NCI-H1048 (cell line): ENCODE results near the gene ENOSF1.

ENCODE experiments used
- DNase-seq: peaks from one replicate; lab custom pipeline; 2025; lab: John Stamatoyannopoulos, UW

The ENOSF1 gene

DNA sequence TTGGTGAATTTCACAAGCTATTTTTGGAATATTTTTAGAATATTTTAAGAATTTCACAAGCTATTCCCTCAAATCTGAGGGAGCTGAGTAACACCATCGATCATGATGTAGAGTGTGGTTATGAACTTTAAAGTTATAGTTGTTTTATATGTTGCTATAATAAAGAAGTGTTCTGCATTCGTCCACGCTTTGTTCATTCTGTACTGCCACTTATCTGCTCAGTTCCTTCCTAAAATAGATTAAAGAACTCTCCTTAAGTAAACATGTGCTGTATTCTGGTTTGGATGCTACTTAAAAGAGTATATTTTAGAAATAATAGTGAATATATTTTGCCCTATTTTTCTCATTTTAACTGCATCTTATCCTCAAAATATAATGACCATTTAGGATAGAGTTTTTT, 39.1 kb downstream of the ENOSF1 start:
- no peak for DNase-seq

GRCh38 chr18:671405-671804, 41.0 kb downstream of the ENOSF1 start:
- DNase-seq, result no peak

DNA sequence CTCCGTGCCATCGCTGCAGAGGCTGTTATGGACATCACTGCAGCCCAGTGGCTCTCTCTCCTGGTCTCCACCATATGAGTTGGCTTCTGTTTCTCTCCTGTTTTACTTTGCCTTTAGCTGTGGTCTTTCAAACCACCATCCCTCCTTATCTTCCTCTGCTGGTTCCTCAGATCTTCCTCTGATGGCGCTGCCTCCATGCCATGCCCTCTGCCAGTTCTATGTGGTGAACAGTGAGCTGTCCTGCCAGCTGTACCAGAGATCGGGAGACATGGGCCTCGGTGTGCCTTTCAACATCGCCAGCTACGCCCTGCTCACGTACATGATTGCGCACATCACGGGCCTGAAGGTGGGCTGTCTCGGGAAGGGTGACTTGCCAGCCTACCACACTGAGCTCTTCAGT, 41.9 kb downstream of the ENOSF1 start:
- DNase-seq, result no peak

- DNase-seq, result no peak
Observed at GRCh38 chr18:669077-669476, 43.4 kb downstream of the ENOSF1 start.

GRCh38 chr18:668260-668659, 44.2 kb downstream of the ENOSF1 start:
- no peak for DNase-seq

- DNase-seq, result no peak
Observed at GRCh38 chr18:666628-667027, 45.8 kb downstream of the ENOSF1 start.

DNA sequence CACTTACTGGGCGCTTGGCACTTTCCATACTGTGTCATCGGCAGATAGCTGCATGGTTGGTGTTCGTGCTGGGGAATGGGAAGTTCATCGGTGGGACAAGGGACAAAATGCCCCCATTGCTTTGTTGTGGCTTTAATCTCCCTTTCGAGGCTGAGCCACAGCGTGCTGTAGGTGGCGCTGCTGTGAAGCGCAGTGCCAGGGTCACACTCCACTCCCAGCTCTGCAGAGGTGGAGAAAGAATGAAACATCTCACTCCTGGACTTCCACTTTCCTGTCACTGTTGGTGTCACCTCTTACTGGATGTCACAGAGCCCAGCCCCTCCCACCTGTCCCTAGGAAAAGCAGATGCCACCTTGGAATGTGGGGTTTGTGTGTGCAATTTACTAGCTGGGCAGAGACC, 46.3 kb downstream of the ENOSF1 start:
- no peak for DNase-seq

DNA sequence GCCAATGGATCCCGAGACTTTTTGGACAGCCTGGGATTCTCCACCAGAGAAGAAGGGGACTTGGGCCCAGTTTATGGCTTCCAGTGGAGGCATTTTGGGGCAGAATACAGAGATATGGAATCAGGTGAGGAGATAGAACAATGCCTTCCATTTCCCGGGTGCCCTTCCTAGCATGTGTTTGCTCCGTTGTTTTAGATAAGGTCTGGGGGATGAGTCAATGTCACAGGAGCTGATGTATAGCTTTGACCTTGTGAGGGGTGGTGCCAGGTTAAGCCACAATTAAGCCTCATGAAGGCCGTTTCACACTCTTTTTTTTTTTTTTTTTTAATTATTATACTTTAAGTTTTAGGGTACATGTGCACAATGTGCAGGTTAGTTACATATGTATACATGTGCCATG, 50.2 kb downstream of the ENOSF1 start:
- DNase-seq, result no peak

DNA sequence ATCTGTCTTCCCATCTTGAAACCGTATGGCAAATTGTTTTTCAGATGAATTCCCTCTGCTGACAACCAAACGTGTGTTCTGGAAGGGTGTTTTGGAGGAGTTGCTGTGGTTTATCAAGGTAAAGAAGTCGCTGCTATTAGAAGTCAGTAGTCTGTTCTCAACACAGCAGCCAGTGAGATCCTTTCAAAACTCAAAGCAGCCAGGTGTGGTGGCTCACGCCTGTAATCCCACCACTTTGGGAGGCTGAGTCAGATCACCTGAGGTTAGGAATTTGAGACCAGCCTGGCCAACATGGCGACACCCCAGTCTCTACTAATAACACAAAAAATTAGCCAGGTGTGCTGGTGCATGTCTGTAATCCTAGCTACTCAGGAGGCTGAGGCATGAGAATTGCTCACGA, 52.8 kb downstream of the ENOSF1 start:
- DNase-seq, result no peak

DNA sequence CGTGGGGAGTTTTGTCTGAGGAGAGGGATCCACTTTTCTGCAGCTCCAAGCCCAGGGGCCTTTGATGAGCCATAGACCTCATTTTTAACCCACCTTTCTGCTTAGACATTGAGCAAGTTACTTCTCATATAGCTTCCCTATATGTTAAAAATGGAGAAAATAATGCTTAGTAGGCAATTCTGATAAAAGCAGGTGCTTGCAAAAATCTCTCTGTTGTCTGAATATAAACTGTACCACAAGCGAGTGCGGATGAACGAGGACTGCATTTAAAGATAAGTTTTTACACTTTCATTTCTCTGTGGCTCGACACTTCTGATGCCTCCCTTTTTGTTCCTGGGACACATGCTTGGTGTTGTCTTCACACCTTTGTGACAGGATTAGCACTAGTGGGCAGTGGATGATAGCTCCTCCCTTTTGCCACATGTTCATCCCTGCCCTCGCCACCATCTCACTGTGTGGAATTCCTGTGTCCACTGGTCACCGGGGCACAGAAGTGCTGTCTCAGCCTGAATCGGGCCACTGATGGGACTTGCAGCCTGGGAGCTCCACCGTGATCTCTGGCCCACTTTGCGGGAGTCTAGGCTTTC, 53.4 kb downstream of the ENOSF1 start:
- no peak for DNase-seq

DNA sequence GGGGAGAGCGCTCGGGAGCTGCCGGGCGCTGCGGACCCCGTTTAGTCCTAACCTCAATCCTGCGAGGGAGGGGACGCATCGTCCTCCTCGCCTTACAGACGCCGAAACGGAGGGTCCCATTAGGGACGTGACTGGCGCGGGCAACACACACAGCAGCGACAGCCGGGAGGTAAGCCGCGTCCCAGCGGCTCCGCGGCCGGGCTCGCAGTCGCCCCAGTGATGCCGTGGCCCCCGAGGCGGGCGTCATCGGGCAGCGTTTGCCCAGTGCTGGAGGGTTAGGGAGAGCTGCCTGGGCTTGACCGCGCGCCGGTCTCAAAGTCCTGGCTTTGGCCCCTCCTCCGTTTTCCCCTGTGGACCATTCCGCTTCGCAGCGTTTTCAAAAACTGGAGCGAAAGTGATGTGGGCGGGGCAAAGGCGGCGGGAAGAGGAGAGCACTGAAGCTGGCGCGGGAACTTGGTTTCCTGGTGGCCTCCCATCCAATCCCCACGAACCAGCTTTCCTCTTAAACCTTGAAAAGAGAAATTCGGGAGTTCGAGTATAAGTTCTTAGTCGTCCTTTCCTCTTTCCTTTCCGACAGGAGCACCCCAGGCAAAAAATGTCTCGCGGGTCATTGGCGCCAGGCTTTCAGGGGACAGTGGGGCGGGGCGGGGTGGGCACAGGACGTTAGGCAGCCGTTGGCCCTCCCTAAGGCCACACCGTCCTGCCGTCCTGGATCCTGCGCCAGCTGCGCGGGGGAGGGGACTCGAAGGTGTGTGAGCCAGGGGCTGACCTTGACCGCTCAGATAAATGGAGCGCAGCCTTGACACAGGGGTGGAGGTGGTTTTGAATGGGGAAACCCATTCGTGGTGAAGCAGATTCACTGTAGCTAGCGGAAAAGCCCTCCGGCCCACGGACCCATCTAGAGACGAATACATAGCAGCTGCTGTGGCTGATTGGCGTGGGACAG, 54.2 kb downstream of the ENOSF1 start:
- DNase-seq, result peak; percentile 83

DNA sequence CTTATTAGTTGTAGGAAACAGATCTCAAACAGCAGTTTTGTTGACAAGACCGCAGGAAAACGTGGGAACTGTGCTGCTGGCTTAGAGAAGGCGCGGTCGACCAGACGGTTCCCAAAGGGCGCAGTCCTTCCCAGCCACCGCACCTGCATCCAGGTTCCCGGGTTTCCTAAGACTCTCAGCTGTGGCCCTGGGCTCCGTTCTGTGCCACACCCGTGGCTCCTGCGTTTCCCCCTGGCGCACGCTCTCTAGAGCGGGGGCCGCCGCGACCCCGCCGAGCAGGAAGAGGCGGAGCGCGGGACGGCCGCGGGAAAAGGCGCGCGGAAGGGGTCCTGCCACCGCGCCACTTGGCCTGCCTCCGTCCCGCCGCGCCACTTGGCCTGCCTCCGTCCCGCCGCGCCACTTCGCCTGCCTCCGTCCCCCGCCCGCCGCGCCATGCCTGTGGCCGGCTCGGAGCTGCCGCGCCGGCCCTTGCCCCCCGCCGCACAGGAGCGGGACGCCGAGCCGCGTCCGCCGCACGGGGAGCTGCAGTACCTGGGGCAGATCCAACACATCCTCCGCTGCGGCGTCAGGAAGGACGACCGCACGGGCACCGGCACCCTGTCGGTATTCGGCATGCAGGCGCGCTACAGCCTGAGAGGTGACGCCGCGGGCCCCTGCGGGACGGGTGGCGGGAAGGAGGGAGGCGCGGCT, 55.0 kb downstream of the ENOSF1 start, which contains the start of gene TYMS:
TYMS (plus strand) TSS at position 343 of the 690 bp plus-strand sequence; CDS start at position 433, 90 bp downstream.
- DNase-seq, result peak; percentile 51

- no peak for DNase-seq
Observed at GRCh38 chr18:655445-655844, 57.0 kb downstream of the ENOSF1 start.

DNA sequence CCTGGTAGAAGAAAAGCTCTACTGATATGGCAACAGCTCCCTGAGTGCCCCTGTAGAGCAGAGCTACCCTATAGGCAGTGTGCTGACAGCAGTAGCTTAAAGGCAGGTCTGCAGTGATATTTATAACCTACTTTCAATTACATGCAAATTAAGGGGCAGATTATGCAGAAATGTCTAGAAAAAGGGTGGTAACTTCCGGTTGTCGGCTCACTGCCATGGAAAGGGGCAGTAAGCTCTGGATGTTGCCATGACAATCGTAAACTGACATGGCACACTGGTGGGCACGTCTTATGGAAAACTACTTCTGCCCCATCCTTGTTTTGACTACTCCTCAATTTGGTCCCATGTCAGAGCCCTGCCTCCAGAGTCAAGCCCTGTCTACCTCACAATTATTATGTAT, 57.8 kb downstream of the ENOSF1 start:
- no peak for DNase-seq

- no peak for DNase-seq
Observed at GRCh38 chr18:653512-653911, 58.9 kb downstream of the ENOSF1 start.

GRCh38 chr18:652131-652530, 60.3 kb downstream of the ENOSF1 start:
- DNase-seq, result no peak

GRCh38 chr18:650428-650858, 62.0 kb downstream of the ENOSF1 start:
- no peak for DNase-seq

DNA sequence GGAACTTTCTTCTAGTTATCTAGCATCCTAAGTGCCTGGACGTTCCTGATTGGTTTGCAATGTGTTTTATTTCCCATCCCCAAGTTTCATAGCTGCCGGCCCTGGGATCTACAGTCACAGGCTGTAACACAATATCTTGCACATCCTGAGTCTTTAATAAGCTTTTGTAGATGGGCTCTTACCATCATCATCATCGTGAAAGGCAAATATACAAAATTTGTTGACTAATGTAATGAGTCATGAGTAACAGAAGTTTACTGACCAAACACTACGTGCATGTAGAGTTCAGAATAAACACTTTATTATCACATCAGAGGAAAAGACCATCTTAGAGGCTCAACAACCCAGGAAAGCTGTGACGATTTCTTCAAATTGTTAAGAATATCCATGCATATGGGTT, 63.1 kb downstream of the ENOSF1 start:
- no peak for DNase-seq

DNA sequence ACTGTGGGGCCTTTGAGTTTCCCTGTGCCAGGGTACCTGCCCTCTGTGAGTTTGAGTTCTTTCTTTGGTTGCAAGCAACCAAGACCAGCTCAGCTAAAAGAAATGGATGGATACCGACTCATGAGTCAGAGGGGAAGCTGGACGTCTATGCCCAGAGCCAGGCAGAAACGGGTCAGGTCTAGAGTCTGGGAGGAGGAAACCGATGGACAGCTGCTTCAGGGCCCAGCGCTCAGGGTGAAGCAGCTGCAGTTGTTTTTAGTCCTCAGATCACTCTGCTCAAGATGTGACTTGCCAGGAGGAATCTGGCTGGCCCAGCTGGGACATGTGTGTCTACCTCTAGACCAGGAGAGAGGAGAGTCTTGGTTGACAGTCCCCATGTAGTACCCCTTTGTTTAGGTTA, 65.1 kb downstream of the ENOSF1 start:
- no peak for DNase-seq

GRCh38 chr18:644395-645004, 67.9 kb downstream of the ENOSF1 start:
- DNase-seq, result no peak

- DNase-seq, result no peak
Observed at GRCh38 chr18:641224-641623, 71.2 kb downstream of the ENOSF1 start.

DNA sequence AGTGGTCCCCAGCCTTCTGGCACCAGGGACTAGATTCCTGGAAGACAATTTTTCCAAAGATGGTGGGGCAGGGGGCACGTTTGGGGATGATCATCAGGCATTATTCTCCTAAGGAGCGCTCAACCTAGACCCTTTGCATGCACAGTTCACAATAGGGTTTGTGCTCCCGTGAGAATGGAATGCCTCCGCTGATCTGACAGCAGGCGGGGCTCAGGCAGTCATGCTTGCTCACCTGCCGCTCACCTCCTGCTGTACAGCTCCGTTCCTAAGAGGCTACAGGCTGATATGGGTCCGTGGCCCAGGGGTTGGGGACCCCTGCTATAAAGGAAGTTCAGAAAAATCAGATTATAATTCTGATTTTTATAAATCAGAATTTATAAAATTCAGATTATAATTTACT, 77.3 kb downstream of the ENOSF1 start:
- DNase-seq, result no peak
